COLO668 (cell line): Measurements from ENCODE around the gene NHERF1.
A peak's percentile ranks its signal among the peaks of the same experiment; 100 is the strongest.

Source experiments
- DNase-seq: peaks from one replicate; lab custom pipeline; 2025; ENCODE audit not compliant: unreplicated experiment; lab: John Stamatoyannopoulos, UW

NHERF1 gene

DNA sequence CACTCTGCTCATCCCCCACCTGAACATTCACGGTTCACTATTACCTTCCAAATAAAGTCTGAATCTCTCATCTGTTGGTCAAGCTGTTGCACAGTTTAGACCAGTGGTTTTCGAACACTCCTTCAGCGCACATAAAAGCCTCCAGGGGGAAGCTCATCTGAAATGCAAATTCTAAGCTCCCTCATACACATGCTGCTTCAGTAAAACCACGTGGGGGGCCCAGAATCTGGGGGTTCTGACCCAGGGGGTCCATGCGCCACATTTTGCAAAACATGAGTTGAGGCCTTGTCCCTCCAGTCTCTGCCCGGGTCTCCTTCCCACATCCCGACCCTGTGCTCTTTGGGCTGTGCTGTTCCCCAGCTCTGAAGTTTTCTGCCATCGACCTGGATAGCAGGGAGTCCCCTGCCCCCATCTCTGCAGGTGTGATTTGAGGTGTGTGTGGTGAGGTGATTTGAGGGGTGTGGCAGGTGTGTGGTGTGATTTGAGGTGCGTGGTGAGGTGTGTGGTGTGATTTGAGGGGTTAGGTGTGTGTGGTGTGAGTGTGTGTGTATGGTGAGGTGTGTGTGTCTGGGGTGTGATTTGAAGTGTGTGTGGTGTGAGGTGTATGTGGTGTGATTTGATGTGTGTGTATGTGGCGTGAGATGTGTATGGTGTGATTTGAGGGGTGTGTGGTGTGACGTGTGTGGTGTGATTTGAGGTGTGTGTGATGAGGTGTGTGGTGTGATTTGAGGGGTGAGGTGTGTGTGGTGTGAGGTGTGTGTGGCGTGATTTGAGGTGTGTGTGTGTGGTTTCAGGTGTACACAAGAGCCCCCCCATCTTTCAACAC, 16.2 kb upstream of the NHERF1 start:
- DNase-seq = no peak

DNA sequence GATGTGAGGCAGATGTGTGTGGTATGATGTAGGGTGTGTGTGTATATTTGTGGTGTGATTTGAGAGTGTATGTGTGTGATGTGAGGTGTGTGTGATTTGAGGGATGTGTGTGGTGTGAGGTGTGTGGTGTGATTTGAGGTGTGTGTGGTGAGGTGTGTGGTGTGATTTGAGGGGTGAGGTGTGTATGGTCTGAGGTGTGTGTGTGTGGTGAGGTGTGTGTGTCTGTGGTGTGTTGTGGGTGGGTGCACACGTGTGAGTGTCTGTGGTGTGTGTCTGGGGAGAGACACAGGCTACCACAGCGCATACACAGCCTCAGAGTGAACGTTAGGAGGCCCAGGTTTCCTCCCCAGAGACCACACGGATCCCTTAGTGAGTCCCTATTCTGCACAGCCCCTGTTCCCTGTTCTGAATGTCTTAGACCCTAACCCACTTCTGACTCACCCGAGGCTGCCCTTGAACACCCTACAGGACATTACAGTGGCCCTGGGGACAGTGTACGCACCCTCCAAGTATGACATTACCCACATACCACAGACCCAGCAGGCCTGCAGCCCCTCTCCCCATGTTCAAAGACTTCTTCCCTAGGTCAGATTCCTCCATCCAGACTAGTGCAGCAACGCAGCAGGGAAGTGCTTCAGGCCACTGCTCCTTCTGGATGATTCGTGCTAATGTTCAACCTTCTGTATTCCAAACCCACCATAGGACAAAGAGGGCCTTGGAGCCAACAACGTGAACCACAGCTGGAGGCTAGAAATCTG, 14.9 kb upstream of the NHERF1 start:
- DNase-seq = no peak

DNA sequence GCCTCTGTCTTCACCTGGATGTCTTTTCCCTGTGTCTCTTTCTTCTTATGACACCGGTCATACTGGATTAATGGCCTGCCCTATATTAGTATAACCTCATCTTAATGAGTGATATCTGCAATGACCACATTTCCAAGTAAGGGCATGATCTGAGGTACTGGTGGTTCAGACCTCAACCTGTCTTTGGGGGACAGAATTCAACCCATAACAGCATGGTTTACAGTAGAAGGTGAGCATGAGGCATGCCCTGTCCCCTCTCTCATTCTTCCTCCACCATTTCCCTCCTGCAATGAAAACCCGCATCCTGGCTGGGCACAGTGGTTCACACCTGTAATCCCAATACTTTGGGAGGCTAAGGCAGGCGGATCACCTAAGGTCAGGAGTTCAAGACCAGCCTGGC, 14.2 kb upstream of the NHERF1 start:
- DNase-seq = no peak

DNA sequence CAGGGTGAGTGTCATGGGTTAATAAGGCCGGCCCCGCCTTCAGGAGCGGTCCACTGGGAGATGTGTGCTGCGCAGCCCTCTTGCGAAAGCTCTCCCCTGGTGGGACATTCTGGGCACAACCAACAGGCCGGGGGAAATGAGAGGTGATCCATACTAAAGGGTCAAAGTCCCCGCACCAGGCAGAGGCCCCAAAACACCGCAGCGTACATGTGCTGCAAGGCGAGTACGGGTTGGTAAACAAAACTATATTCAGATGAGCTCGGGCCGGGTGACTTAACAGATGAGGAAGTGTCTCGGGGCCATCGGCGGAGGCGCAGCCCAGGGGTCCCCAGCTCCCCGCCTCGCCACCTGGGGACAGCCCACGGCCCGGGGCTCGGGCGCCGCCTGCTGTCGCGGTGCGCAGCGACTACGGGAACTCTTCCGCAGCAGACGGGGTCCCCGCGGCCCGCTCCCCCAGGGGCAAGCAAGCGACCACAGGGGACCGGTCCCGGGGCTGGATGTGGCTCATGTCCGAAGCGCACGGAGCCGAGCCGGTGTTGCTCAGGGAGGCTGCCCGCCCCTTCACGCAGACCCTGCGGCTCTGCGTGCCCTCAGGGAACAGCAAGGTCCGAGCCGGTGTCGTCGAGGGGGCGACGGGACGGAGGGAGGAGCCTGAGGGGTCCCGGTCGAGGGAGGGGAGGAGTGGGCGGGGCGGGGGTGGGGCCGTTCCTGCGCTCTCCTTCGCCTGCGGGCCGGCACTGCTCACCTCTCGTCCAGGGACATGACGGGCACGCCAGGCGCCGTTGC, 11.7 kb upstream of the NHERF1 start, which contains the start of gene RAB37:
Gene RAB37 (plus strand): TSS at position 744 of the 786 bp plus-strand sequence. CDS start 17 bp downstream, at position 761.
- DNase-seq = peak; percentile 72

GRCh38 chr17:74737299-74738050, 11.0 kb upstream of the NHERF1 start:
- peak; percentile 31 for DNase-seq

- DNase-seq = peak; percentile 63
These were observed 10.1 kb upstream of the NHERF1 start for GRCh38 chr17:74738051-74738996.

GRCh38 chr17:74739227-74739831, 9.1 kb upstream of the NHERF1 start:
- DNase-seq = no peak

- DNase-seq = no peak
These were observed 8.3 kb upstream of the NHERF1 start for GRCh38 chr17:74740173-74740572.

DNA sequence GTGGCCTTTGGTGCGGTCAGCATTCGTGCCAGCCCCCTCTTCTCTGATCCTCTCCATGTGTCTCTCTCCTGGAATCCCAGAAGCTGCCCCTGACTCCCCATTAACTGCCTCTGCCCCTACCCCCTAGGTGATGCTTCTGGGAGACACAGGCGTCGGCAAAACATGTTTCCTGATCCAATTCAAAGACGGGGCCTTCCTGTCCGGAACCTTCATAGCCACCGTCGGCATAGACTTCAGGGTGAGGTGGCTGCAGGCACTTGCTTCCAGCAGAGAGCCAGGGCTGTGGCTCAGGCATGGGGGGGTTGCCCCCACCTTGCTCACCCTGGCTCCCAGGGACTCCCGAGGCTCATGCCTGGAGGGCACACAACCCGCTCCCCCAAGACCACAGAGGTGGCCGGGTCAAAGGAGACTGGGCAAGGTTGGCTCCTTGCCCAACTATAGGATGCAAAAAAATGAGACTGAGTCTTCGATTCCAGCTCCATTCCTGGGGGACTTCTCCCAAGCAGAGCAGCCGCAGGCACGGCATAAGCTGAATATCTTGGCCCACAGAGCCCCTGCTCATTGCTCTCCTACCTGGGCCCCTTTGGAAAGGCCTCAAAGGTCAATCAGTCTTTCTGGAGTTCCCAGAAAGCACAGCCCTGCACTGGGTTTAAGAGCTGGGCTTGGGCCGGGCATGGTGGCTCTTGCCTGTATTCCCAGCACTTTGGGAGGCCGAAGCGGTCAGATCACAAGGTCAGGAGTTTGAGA, 7.6 kb upstream of the NHERF1 start:
- DNase-seq = no peak

DNA sequence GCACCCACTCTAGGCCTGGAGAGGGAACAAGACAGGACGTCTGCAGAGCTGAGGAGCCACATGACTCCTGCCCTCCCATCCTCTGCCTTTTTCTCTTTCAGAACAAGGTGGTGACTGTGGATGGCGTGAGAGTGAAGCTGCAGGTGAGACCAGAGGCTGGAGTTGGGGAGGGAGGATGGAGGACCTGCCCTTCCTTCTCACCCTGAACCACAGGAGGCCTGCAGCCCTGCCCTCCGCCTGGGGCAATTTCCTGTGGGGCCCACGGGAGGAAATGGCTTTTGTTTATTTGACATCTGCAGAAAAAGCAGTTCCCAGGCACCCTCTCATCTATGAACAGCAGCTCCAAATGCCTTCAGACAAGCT, 6.3 kb upstream of the NHERF1 start:
- peak; percentile 74 for DNase-seq

DNA sequence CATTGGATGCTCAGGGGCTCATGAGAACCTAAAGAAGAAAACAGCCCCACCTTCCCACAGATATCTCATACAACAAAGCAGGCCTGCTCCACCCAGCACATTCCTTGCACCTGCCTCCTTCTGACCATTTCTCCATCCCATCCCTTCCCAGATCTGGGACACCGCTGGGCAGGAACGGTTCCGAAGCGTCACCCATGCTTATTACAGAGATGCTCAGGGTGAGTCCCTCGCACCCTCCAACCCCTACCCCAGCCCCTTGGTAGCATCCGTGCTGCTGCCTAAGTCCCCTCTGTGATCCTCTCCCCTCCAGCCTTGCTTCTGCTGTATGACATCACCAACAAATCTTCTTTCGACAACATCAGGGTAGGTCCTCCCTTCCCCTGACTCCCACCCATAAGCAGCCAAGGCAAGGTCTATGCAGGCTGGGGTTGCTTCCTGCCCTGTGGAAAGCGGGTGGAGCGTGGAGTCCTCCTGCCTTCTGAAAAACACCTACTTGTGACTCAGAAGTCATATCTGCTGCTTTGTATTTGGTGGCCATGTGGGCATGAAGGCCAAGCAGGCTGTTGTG, 5.4 kb upstream of the NHERF1 start:
- no peak for DNase-seq

GRCh38 chr17:74743755-74744154, 4.7 kb upstream of the NHERF1 start:
- no peak for DNase-seq

GRCh38 chr17:74744349-74744713, 4.1 kb upstream of the NHERF1 start:
- DNase-seq = no peak

- DNase-seq = peak; percentile 56
These were observed 3.5 kb upstream of the NHERF1 start for GRCh38 chr17:74744714-74745547.

DNA sequence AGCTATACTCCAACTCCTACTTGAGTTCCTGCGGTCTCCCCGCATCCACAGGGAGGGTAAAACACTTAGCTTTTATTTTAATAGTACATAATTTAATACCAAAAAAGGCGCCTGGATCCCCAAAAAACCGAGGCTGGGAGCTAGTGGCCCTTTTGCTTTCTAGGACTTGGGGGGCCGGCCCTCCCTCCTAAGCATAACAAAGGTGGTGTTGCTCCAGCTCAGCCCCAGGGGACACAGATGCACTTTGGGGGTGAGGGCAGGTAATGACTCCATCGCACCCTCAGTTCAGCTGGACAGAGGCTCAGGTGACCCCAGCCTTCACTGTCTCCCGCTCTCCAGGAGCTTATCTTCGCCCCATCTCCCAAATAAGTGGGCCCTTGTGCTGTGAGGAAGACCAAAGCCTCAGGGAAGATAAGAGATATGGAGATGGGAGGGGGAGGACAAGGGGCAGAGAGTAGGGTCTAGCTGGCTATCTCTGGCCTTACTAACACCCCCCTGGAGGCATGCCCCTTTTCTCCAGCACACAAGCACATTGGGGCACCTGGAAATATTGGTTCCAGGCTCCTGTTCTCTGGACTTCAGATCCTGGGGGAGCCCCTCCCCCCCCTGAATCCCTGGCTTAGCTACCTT, 2.8 kb upstream of the NHERF1 start:
- DNase-seq = no peak

GRCh38 chr17:74746376-74746775, 2.1 kb upstream of the NHERF1 start:
- no peak for DNase-seq

GRCh38 chr17:74746922-74747321, 1.5 kb upstream of the NHERF1 start:
- no peak for DNase-seq
